T-cell (primary cell): ENCODE data around the gene DNALI1. TPM values are rescaled to one million over a fixed set of nuclear protein-coding genes. Genes with fewer than 3 reads are reported as not detected.

Experiments
- ATAC-seq, 4 experiments: fragments of 200-7000 bp in 3 of 4; fragments of 150-1000 bp in 1 of 4; cut with Tn5 transposase; replicated peaks in 1 of 4; 1 replicate in 3 of 4; 2 replicates in 1 of 4; pipeline ENCODE4 v1.10.0; 2021; ENCODE audit warnings: moderate library complexity in 3 of 4, mild to moderate bottlenecking in 2 of 4, moderate number of reproducible peaks in 1 of 4
- CTCF ChIA-PET, 2 donors: fragments of 300-600 bp; sonication (Branson Sonifier 250); formaldehyde crosslinking; loops; one replicate each; lab custom pipeline; 2022; ENCODE audit warnings: antibody characterized with exemption in 2 of 2; lab: Charles Lee
- POLR2A ChIA-PET, 2 donors: fragments of 300-600 bp; sonication (Branson Sonifier 250); formaldehyde crosslinking; loops; one replicate each; lab custom pipeline; 2022; ENCODE audit warnings: antibody characterized with exemption in 2 of 2; lab: Charles Lee
- DNase-seq, 35 experiments: peaks; one replicate each; pipeline versions ENCODE4 v3.0.0 to v3.0.0-alpha.2; 2013 to 2023
- H3K27ac ChIP-seq: one replicate; pipeline ENCODE4 v1.5.1; 2013; ENCODE audit warnings: low read length
- H3K27me3 ChIP-seq, 2 experiments: replicated peaks in 1 of 2; 1 replicate in 1 of 2; 2 replicates in 1 of 2; pipeline versions ENCODE4 v1.6.1 to v1.7.0; 2013; ENCODE audit warnings: low read length in 1 of 2, mixed read lengths in 1 of 2; ENCODE audit not compliant: control insufficient read depth in 2 of 2, insufficient read depth in 2 of 2; ENCODE audit errors: extremely low read depth in 1 of 2
- H3K36me3 ChIP-seq, 2 donors: 1 replicate in 1 of 2; 2 replicates in 1 of 2; pipeline versions ENCODE4 v1.6.1 to v1.7.0; 2013; ENCODE audit warnings: low read length in 1 of 2; ENCODE audit not compliant: control insufficient read depth in 2 of 2, insufficient read depth in 1 of 2; ENCODE audit errors: extremely low read depth in 1 of 2
- H3K4me1 ChIP-seq, 2 experiments: 1 replicate in 1 of 2; 2 replicates in 1 of 2; pipeline versions ENCODE4 v1.6.1 to v1.7.0; 2013; ENCODE audit warnings: low read length in 2 of 2, mixed read lengths in 1 of 2; ENCODE audit not compliant: insufficient read depth in 2 of 2, control insufficient read depth in 1 of 2; ENCODE audit errors: extremely low read depth in 1 of 2
- H3K4me3 ChIP-seq, 2 donors: 1 replicate in 1 of 2; 2 replicates in 1 of 2; pipeline versions ENCODE4 v1.5.1 to v1.7.0; 2013; ENCODE audit warnings: mild to moderate bottlenecking in 2 of 2, low read length in 1 of 2, moderate library complexity in 1 of 2; ENCODE audit not compliant: control insufficient read depth in 1 of 2; ENCODE audit errors: extremely low read depth in 1 of 2
- H3K9me3 ChIP-seq: 2 replicates; pipeline ENCODE4 v1.7.0; 2013
- H3K27ac Mint-ChIP-seq, 2 donors: one replicate each; pipeline ENCODE4 v1.8.0; 2020 to 2021; ENCODE audit warnings: mild to moderate bottlenecking in 2 of 2, mixed read lengths in 2 of 2
- H3K27me3 Mint-ChIP-seq, 2 donors: one replicate each; pipeline ENCODE4 v1.8.0; 2021 to 2022; ENCODE audit warnings: mixed read lengths in 2 of 2
- H3K36me3 Mint-ChIP-seq: one replicate; pipeline ENCODE4 v1.8.0; 2021; ENCODE audit warnings: mixed read lengths
- H3K4me1 Mint-ChIP-seq, 3 donors: one replicate each; pipeline ENCODE4 v1.8.0; 2020 to 2022; ENCODE audit warnings: mixed read lengths in 3 of 3, mild to moderate bottlenecking in 1 of 3
- H3K4me3 Mint-ChIP-seq, 3 donors: one replicate each; pipeline ENCODE4 v1.8.0; 2020 to 2022; ENCODE audit warnings: mild to moderate bottlenecking in 3 of 3, mixed read lengths in 3 of 3, moderate library complexity in 3 of 3
- H3K9me3 Mint-ChIP-seq, 3 donors: one replicate each; pipeline ENCODE4 v1.8.0; 2020 to 2022; ENCODE audit warnings: mixed read lengths in 3 of 3
- WGBS: methylation state at CpG from one replicate; pipeline ENCODE4 v1.1.5; 2013; ENCODE audit warnings: missing lambda C conversion rate; ENCODE audit not compliant: insufficient coverage; 5-methylcytosine and 5-hydroxymethylcytosine counted together
- total RNA-seq, 35 experiments: library from RNA in 6 of 35; stranded (reverse) in 6 of 35; fragments of 120-200 nt in 1 of 35; gene quantifications; one replicate each; pipeline versions ENCODE4 v1.2.1 to v1.2.4 and lab custom pipeline; 2013 to 2026

DNALI1 gene
- total RNA-seq, 5 donors from 2014 or later (not counting 1 experiment from before 2014, with no cell fraction given) = 0.16 to 0.29 (median 0.23) TPM; not detected in 2

- Histone ChIP-seq H3K27ac (no peak overlapping the region), H3K4me3 (no peak overlapping the region), H3K9me3 (no peaks in the 10 kb centered on the region), H3K4me1 (peaks cover 7 to 20% of the 10 kb centered on the region in 2 experiments), H3K36me3 (peaks cover 13 to 47% of the 10 kb centered on the region in 2 donors), H3K27me3 (no peaks in the 10 kb centered on the region)
- H3K36me3 Mint-ChIP-seq = peaks cover 40% of the 10 kb centered on the region
- H3K4me1 Mint-ChIP-seq = peaks cover 42 to 50% (median 43%) of the 10 kb centered on the region in 3 donors
- DNase-seq (no peak), ATAC-seq (no peak)
- peak overlapping the region; percentile 21 to 50 for H3K27ac Mint-ChIP-seq
- POLR2A ChIA-PET = interaction anchor here (0.6 kb wide), 2 partner anchors 15 to 24 kb away, joined by 3 read pairs; no protein-coding TSS in a partner anchor
- CTCF ChIA-PET = no interaction called here
- H3K4me3 Mint-ChIP-seq = no peak overlapping the region
- no peaks in the 10 kb centered on the region for H3K9me3 Mint-ChIP-seq
- WGBS = 94% methylated on average over 2 of the region's 6 CpGs
- H3K27me3 Mint-ChIP-seq = no peaks in the 10 kb centered on the region
Observed at GRCh38 chr1:37549341-37549740, 7.4 kb upstream of the DNALI1 start.

GRCh38 chr1:37553598-37553926 is 3.2 kb upstream of the DNALI1 start:
- DNase-seq (peak in 1 of 35 experiments; percentile 11), ATAC-seq (peak in 2 of 4 experiments; percentile 7 to 17)
- Mint-ChIP-seq H3K36me3 (peaks cover 23% of the 10 kb centered on the region), H3K27ac (peak overlapping the region; percentile 95 to 99), H3K4me3 (peak overlapping the region; percentile 98 to 100 (median 99)), H3K27me3 (peaks cover 0 to 4% of the 10 kb centered on the region in 2 donors), H3K9me3 (no peaks in the 10 kb centered on the region), H3K4me1 (peaks cover 42 to 49% (median 45%) of the 10 kb centered on the region in 3 donors)
- ChIA-PET POLR2A (interaction anchor here (0.5 to 1.0 kb wide), 4 partner anchors 26 to 493 kb away, joined by 3 to 11 read pairs (median 4); partner anchors contain the start of gene POU3F1 (in 1 of the 2)), CTCF (interaction anchor here in 1 of 2 donors (0.6 to 0.7 kb wide), 3 partner anchors 120 to 146 kb away, joined by 3 read pairs; a partner anchor contains a TSS)
- H3K4me3 ChIP-seq = peak overlapping the region; percentile 90 to 91
- peaks cover 0 to 19% of the 10 kb centered on the region in 2 donors for H3K36me3 ChIP-seq
- 3% methylated on average over 6 of the region's 11 CpGs for WGBS
- H3K4me1 ChIP-seq = peaks cover 7 to 26% of the 10 kb centered on the region in 2 experiments
- no peaks in the 10 kb centered on the region for H3K9me3 ChIP-seq
- peaks cover 0 to 5% of the 10 kb centered on the region in 2 experiments for H3K27me3 ChIP-seq
- H3K27ac ChIP-seq = peak overlapping the region; percentile 74

GRCh38 chr1:37553927-37554808 is 2.6 kb upstream of the DNALI1 start, which contains the start of gene SNIP1:
SNIP1 (minus strand) TSS chr1:37554293; CDS start chr1:37554229, 64 bp downstream.
- Histone ChIP-seq H3K4me3 (peak within 1 kb of the TSS; percentile 90 to 91), H3K4me1 (peaks cover 7 to 26% of the 10 kb centered on the region in 2 experiments), H3K27ac (peak within 1 kb of the TSS; percentile 74), H3K9me3 (no peaks in the 10 kb centered on the region), H3K27me3 (peaks cover 0 to 5% of the 10 kb centered on the region in 2 experiments), H3K36me3 (peaks cover 0 to 16% of the 10 kb centered on the region in 2 donors)
- ATAC-seq = peak; percentile 92 to 99 (median 97)
- ChIA-PET CTCF (interaction anchor here in 1 of 2 donors (0.6 to 0.9 kb wide), 5 partner anchors 39 to 146 kb away, joined by 3 read pairs; partner anchors contain the start of gene MEAF6), POLR2A (interaction anchor here (0.6 to 1.0 kb wide), 4 partner anchors 26 to 492 kb away, joined by 3 to 4 read pairs (median 3); partner anchors contain the start of genes INPP5B (in 1 of the 2), MEAF6 (in 1 of the 2) and POU3F1 (in 1 of the 2))
- H3K4me1 Mint-ChIP-seq = peaks cover 41 to 45% (median 45%) of the 10 kb centered on the region in 3 donors
- H3K4me3 Mint-ChIP-seq = peak within 1 kb of the TSS; percentile 98 to 100 (median 99)
- 10% methylated on average over 50 of the region's 54 CpGs for WGBS
- peaks cover 20% of the 10 kb centered on the region for H3K36me3 Mint-ChIP-seq
- H3K9me3 Mint-ChIP-seq = no peaks in the 10 kb centered on the region
- H3K27me3 Mint-ChIP-seq = peaks cover 0 to 4% of the 10 kb centered on the region in 2 donors
- peak within 1 kb of the TSS; percentile 95 to 99 for H3K27ac Mint-ChIP-seq
- peak; percentile 78 to 94 (median 90) for DNase-seq

GRCh38 chr1:37557402-37557801 is 662 bp downstream of the DNALI1 start:
- Mint-ChIP-seq H3K4me3 (no peak overlapping the region), H3K27me3 (peaks cover 0 to 4% of the 10 kb centered on the region in 2 donors), H3K36me3 (peaks cover 3% of the 10 kb centered on the region), H3K4me1 (peaks cover 15 to 19% (median 17%) of the 10 kb centered on the region in 3 donors), H3K9me3 (no peaks in the 10 kb centered on the region), H3K27ac (no peak overlapping the region)
- CTCF ChIA-PET = no interaction called here
- ATAC-seq (no peak), DNase-seq (no peak)
- WGBS = 60% methylated on average over 1 of the region's 3 CpGs
- H3K9me3 ChIP-seq = no peaks in the 10 kb centered on the region
- POLR2A ChIA-PET = no interaction called here
- no peak overlapping the region for H3K4me3 ChIP-seq
- H3K27ac ChIP-seq = no peak overlapping the region
- H3K27me3 ChIP-seq = peaks cover 0 to 5% of the 10 kb centered on the region in 2 experiments
- H3K36me3 ChIP-seq = peaks cover 0 to 4% of the 10 kb centered on the region in 2 donors
- H3K4me1 ChIP-seq = peaks cover 7 to 20% of the 10 kb centered on the region in 2 experiments

- peaks cover 0 to 4% of the 10 kb centered on the region in 2 donors for H3K27me3 Mint-ChIP-seq
- WGBS = 86% methylated on average over 1 of the region's 1 CpG
- H3K9me3 ChIP-seq = no peaks in the 10 kb centered on the region
- POLR2A ChIA-PET = no interaction called here
- ATAC-seq (no peak), DNase-seq (no peak)
- H3K4me3 ChIP-seq = no peak overlapping the region
- H3K36me3 ChIP-seq = peaks cover 0 to 2% of the 10 kb centered on the region in 2 donors
- peaks cover 5 to 9% (median 7%) of the 10 kb centered on the region in 3 donors for H3K4me1 Mint-ChIP-seq
- H3K27me3 ChIP-seq = peaks cover 0 to 5% of the 10 kb centered on the region in 2 experiments
- H3K27ac ChIP-seq = no peak overlapping the region
- H3K9me3 Mint-ChIP-seq = no peaks in the 10 kb centered on the region
- H3K4me1 ChIP-seq = peaks cover 1 to 10% of the 10 kb centered on the region in 2 experiments
- CTCF ChIA-PET = no interaction called here
- no peak overlapping the region for H3K27ac Mint-ChIP-seq
- no peak overlapping the region for H3K4me3 Mint-ChIP-seq
- peaks cover 3% of the 10 kb centered on the region for H3K36me3 Mint-ChIP-seq
Observed at GRCh38 chr1:37558411-37558810, 1.7 kb downstream of the DNALI1 start.

GRCh38 chr1:37559080-37559479 is 2.3 kb downstream of the DNALI1 start:
- ChIA-PET POLR2A (interaction anchor here in 1 of 2 donors (0.6 kb wide), 1 partner anchor 16 kb away, joined by 4 read pairs; no protein-coding TSS in a partner anchor), CTCF (no interaction called here)
- Mint-ChIP-seq H3K9me3 (no peaks in the 10 kb centered on the region), H3K27ac (no peak overlapping the region), H3K4me3 (no peak overlapping the region), H3K27me3 (peaks cover 0 to 4% of the 10 kb centered on the region in 2 donors), H3K36me3 (peaks cover 1% of the 10 kb centered on the region), H3K4me1 (peaks cover 2 to 5% (median 3%) of the 10 kb centered on the region in 3 donors)
- peaks cover 0 to 5% of the 10 kb centered on the region in 2 donors for H3K36me3 ChIP-seq
- peaks cover 0 to 7% of the 10 kb centered on the region in 2 experiments for H3K4me1 ChIP-seq
- H3K9me3 ChIP-seq = no peaks in the 10 kb centered on the region
- WGBS = 68% methylated on average over 3 of the region's 7 CpGs
- DNase-seq (no peak), ATAC-seq (no peak)
- no peak overlapping the region for H3K27ac ChIP-seq
- peaks cover 0 to 5% of the 10 kb centered on the region in 2 experiments for H3K27me3 ChIP-seq
- H3K4me3 ChIP-seq = no peak overlapping the region
